GM23338 (cell line): Measurements from ENCODE around the gene OR51E1.

ENCODE experiments used
- CTCF ChIP-seq, 2 experiments: fragments of 200-600 bp in 1 of 2; sonication (generic) in 1 of 2; conservative IDR thresholded peaks; 2 replicates each; pipeline versions ENCODE4 v1.5.1 to v1.6.1; 2016 to 2017; ENCODE audit warnings: antibody characterized with exemption in 2 of 2, low read depth in 2 of 2, mild to moderate bottlenecking in 2 of 2, moderate library complexity in 1 of 2
- ETS1 ChIP-seq: IDR thresholded peaks from 2 replicates; pipeline ENCODE4 v1.6.1; 2016; ENCODE audit warnings: antibody characterized with exemption
- EZH2 ChIP-seq: fragments of 200-600 bp; sonication (generic); IDR thresholded peaks from one replicate; pipeline ENCODE4 v1.8.0; 2017; ENCODE audit warnings: antibody characterized with exemption, mild to moderate bottlenecking, low read depth; ENCODE audit not compliant: unreplicated experiment
- EZH2phosphoT487 ChIP-seq: fragments of 200-600 bp; sonication (generic); IDR thresholded peaks from one replicate; pipeline ENCODE4 v1.8.1; 2018; ENCODE audit warnings: antibody characterized with exemption; ENCODE audit not compliant: unreplicated experiment
- NANOG ChIP-seq: IDR thresholded peaks from 2 replicates; pipeline ENCODE4 v1.6.1; 2016; ENCODE audit warnings: antibody characterized with exemption, borderline replicate concordance
- POLR2AphosphoS5 ChIP-seq: IDR thresholded peaks from 2 replicates; pipeline ENCODE4 v1.6.1; 2016; ENCODE audit warnings: antibody characterized with exemption, low read depth
- ZNF114 ChIP-seq: fragments of 250-450 bp; sonication (Bioruptor Pico); IDR thresholded peaks from 2 replicates; pipeline ENCODE4 v1.5.0; 2020; ENCODE audit warnings: mild to moderate bottlenecking, moderate library complexity
- ZNF331 ChIP-seq: fragments of 250-450 bp; sonication (Bioruptor Pico); IDR thresholded peaks from 2 replicates; pipeline ENCODE4 v1.5.0; 2020; ENCODE audit warnings: low read depth, mild to moderate bottlenecking, moderate library complexity

GRCh38 chr11:4664786-4665185 lies 21.0 kb downstream of the OR51E1 start:
- no peak for TF ChIP-seq EZH2phosphoT487
- TF ChIP-seq CTCF (conservative IDR thresholded peaks at IDR 0.05; ENCODE audit: low read depth in 2 of 2) = no peak
- no peak for TF ChIP-seq POLR2AphosphoS5
- no peak for TF ChIP-seq ZNF114 (CRISPR knock-in tag)
- no peak for TF ChIP-seq EZH2
- TF ChIP-seq ETS1 = no peak
- no peak for TF ChIP-seq ZNF331 (CRISPR knock-in tag)
- TF ChIP-seq NANOG = no peak
